D721Med (cell line): ENCODE data around the gene HCAR3.
"Not testable (repeated sequence)": the region's sequence is repeated elsewhere in the genome, so short reads cannot be mapped to it uniquely, and the experiment has no call there.

Experiments
- DNase-seq: peaks from one replicate; pipeline ENCODE4 v3.0.0; 2011; ENCODE audit warnings: low spot score; ENCODE audit not compliant: insufficient read length
- FAIRE-seq: peaks from 2 replicates; lab custom pipeline; 2011; peaks lifted over from hg19 to GRCh38; lab: Jason Lieb, UNC
- CTCF ChIP-seq: IDR thresholded peaks from 2 replicates; pipeline ENCODE4 v1.5.1; 2012; ENCODE audit warnings: mild to moderate bottlenecking, control low read depth; ENCODE audit not compliant: insufficient read depth; ENCODE audit errors: missing control alignments

The HCAR3 gene

DNA sequence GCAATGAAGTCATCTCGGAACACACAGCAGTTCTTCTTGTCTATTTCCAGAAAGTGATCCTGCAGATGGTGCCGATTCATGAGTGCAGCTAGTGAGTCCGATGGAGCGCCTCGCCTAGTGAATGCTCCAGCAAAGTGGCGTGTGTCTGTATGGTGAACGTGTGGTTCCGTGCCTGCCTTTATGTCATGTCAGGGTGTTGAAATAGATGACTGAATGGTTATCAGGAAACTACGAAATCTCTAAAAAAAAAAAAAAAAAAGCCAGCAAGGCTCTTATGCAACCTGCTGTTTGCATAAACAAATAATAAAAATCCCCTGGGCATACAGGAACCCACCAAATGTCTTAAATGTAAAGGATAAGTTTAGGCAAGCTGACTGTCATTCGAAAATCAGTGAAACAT lies at the start of gene HCAR3:
TSS of gene HCAR3 (minus strand) at position 154 of the 400 bp plus-strand sequence. CDS start at position 80, 74 bp downstream.
- not testable (repeated sequence) for DNase-seq, FAIRE-seq

DNA sequence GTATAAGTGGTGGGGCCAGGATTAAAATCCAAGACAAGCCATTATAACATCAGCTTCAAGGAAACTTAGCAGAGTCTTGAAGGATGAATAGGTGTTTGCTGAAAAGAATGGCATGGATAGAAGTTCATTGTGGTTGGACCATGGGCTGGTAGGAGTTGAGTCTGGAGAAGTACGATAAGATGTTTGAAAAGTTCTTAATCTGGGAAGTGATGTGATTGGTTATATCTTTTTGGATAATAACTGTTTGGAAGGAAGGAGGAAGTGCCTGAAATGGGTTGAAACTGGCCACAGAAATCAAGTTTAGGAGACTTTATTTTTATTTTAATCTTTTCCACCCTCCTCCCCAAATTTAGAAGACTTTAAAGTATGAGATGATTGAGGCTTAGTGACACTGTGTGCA lies 41.0 kb upstream of the HCAR3 start:
- TF ChIP-seq CTCF: no peak
- DNase-seq (no peak), FAIRE-seq (no peak)

DNA sequence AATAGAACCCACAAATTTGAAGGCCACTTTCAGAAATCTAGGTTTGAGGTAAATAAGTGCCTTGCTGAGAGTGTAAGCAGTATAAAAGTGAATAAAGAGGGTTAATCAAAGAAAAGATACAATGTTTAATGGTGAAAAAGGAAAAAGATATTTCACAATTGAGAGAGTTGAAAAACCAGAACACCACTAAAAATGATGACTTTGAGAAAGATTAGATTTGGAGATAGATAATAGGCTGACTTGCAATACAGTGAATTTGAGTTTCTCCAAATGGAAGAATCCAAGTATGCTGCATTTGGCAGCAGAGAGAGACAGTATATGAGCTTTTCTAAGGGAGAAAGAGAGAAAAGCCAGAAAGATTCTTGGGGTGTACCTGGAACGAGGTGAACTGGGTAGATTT lies 38.2 kb upstream of the HCAR3 start:
- TF ChIP-seq CTCF: no peak
- FAIRE-seq (no peak), DNase-seq (no peak)

GRCh38 chr12:122753319-122753650 lies 36.7 kb upstream of the HCAR3 start:
- TF ChIP-seq CTCF: no peak
- DNase-seq: no peak
- FAIRE-seq: no peak

DNA sequence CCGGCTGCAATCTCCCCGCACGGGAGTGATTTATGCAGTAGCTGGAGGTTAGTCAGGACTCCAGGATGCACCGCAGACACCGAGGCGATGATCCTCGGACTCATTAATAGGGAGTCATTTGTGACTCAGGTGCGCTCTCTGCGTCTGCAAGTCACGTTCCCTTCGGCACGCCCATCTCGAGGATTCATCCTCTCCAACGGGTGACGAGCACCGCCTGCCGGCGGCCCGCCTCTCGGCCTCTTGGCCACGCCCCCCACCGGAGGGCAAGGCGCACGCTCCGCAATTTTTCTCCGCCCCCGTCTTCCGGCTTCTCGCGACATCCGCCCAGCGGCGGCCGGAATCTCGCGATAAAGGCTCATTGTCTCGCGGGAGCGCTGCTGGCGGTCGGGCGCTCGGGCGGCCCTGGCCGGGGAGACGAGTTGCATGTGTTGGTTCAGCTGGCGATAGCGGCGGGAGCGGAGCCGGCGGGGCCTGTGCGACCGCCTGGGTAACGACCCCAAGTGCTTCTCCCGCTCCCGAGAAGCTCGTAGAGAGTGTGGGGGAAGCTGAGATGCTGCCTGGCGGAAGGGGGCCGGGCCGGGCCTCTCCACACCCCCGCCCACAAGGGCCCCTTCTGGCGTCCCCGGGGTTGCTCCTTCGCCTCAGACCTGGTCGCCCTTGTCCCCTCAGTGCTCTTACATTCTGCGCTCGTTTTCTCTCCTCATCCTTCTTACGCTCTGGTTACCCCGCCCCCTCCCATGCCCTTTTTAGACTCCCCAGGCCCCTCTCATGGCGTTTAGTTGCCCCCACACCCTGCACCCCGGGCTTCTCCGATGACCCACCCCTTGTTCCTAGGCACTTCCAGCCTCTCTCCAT lies 36.1 kb upstream of the HCAR3 start, which contains the start of gene DENR:
TSS of gene DENR (plus strand) at position 361 of the 855 bp plus-strand sequence. CDS start 878 bp downstream, outside the sequence.
- DNase-seq (peak; percentile 71), FAIRE-seq (no peak)
- peak; percentile 54 for TF ChIP-seq CTCF

DNA sequence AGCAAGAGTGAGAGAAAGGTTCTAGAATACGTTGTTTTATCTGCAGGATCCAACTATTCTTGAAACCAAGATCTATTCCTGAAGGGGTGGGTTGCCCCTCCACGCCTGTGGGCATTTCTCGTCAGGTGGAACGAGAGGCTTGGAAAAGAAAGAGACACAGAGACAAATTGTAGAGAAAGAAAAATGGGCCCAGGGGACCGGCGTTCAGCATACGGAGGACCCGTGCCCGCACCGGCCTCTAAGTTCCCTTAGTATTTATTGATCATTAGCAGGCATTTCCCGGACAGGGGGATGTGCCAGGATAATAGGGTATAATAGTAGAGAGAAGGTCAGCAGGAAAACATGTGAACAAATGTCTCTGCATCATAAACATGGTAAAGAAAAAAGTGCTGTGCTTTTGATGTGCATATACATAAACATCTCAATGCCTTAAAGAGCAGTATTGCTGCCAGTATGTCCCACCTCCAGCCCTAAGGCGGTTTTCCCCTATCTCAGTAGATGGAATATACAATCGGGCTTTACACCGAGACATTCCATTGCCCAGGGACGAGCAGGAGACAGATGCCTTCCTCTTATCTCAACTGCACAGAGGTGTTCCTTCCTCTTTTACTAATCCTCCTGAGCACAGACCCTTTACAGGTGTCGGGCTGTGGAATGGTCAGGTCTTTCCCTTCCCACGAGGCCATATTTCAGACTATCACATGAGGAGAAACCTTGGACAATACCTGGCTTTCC lies 34.3 kb upstream of the HCAR3 start:
- FAIRE-seq, DNase-seq: not testable (repeated sequence)

DNA sequence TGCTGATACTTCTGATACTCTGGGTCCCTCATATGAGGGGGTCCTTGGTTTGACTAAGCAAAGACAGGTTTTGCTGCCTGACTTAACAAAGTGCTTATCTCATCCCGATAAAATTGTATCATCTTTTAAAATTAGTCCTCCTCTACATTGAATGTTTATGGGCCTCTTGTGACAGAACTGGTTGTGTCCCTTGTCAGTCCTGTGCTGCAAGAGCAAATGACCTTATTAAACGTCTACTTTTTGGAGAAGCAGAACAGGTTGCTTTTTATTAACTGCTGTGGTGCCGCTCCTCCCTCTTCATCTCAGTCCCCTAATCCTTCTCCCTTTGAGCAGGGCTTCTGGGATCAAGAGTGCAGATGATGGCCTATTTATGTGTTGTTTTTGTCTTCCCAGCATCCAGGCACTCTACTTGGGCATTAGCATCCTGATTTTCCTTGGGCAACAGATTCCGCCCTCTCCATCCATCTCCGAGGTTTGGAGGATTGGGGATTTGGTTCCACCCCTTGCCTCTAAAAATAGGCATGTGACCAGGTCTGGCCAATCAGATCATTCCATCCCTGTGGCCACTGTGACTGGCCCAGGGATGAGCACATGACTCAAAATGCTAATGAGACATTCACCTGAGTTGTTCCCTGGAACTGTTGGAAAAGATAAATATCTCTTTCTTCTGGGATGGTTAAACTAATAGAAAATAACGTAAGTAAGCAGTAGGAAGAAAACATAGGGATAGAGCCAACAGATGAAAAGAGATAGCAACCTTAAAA lies 33.1 kb upstream of the HCAR3 start:
- DNase-seq (peak; percentile 52), FAIRE-seq (no peak)
- no peak for TF ChIP-seq CTCF
